Measurements from ENCODE around the gene SCNM1.

SCNM1 gene

GRCh38 chr1:151156515-151156819 lies 9.5 kb upstream of the SCNM1 start, which contains the start of gene TNFAIP8L2:
TNFAIP8L2 (plus strand) TSS chr1:151156649; CDS start chr1:151158698, 2,049 bp downstream.
- H3K27ac ChIP-seq = peak within 1 kb of the TSS; percentile 2; the same call in 1 of the 2 replicates
- TF ChIP-seq, protein P1, sequence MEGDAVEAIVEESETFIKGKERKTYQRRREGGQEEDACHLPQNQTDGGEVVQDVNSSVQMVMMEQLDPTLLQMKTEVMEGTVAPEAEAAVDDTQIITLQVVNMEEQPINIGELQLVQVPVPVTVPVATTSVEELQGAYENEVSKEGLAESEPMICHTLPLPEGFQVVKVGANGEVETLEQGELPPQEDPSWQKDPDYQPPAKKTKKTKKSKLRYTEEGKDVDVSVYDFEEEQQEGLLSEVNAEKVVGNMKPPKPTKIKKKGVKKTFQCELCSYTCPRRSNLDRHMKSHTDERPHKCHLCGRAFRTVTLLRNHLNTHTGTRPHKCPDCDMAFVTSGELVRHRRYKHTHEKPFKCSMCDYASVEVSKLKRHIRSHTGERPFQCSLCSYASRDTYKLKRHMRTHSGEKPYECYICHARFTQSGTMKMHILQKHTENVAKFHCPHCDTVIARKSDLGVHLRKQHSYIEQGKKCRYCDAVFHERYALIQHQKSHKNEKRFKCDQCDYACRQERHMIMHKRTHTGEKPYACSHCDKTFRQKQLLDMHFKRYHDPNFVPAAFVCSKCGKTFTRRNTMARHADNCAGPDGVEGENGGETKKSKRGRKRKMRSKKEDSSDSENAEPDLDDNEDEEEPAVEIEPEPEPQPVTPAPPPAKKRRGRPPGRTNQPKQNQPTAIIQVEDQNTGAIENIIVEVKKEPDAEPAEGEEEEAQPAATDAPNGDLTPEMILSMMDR (conservative IDR thresholded peaks at IDR 0.05) = no peak

GRCh38 chr1:151157067-151157531 lies 8.8 kb upstream of the SCNM1 start:
- TF ChIP-seq, protein P1 (conservative IDR thresholded peaks at IDR 0.05) = no peak

GRCh38 chr1:151158326-151158725 lies 7.6 kb upstream of the SCNM1 start:
- TF ChIP-seq, protein P1 (conservative IDR thresholded peaks at IDR 0.05) = no peak
- no peak overlapping the region for H3K27ac ChIP-seq

More at GRCh38 chr1:151157067-151157531, 8.8 kb upstream of the SCNM1 start:
- no peak overlapping the region; the same call in 1 of the 2 replicates for H3K27ac ChIP-seq

GRCh38 chr1:151158751-151159251 lies 7.1 kb upstream of the SCNM1 start:
- TF ChIP-seq, protein P1 (conservative IDR thresholded peaks at IDR 0.05) = no peak
- H3K27ac ChIP-seq = no peak overlapping the region

GRCh38 chr1:151159373-151159772 lies 6.6 kb upstream of the SCNM1 start:
- TF ChIP-seq, protein P1 (conservative IDR thresholded peaks at IDR 0.05) = no peak
- no peak overlapping the region for H3K27ac ChIP-seq

DNA sequence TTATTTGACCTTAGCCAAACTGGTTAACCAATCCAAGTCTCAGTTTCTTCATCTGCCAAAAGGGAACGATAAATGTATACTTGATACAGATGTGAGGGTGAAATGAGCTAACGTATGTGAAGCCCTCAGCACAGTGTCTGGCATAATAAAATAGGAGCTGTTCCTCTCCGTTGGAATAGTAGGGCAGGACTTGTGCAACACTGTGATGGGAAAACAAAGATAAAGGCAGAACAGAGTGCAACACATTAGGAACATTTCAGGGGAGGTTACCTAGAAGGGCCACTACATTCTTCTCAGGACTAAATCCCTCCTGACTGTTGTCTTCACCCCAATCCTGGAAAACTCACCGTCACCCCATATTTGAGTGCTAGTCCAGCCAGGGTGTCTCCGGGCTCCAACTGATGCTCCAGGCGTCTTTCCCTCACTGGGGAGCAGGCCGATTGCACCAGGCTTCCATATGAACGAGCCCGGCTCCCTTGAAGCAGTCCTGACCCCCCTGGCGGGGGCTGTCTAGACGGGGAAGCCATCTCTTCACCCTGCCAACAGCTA lies 1.1 kb upstream of the SCNM1 start:
- TF ChIP-seq, protein P1 (conservative IDR thresholded peaks at IDR 0.05) = no peak
- peak overlapping the region; percentile 87 for H3K27ac ChIP-seq

- TF ChIP-seq, protein P1 (conservative IDR thresholded peaks at IDR 0.05) = no peak
- peak overlapping the region; percentile 87 for H3K27ac ChIP-seq
Measured at GRCh38 chr1:151165281-151165737, 635 bp upstream of the SCNM1 start.

Data from VCaP (cell line).